NB4 (cell line): ENCODE results near the gene ESR2.
"Not testable (repeated sequence)": the region's sequence is repeated elsewhere in the genome, so short reads cannot be mapped to it uniquely, and the experiment has no call there.

ENCODE experiments used
- DNase-seq: peaks from one replicate; pipeline ENCODE4 v3.0.0; 2010; ENCODE audit warnings: low read depth
- H3K4me3 ChIP-seq: one replicate; pipeline ENCODE4 v1.5.1; 2011; ENCODE audit warnings: mild to moderate bottlenecking, low read depth, low read length, moderate library complexity
- MYC ChIP-seq: IDR thresholded peaks from 2 replicates; pipeline ENCODE4 v1.6.1; 2011; ENCODE audit warnings: low read depth, low read length
- POLR2A ChIP-seq: IDR thresholded peaks from 2 replicates; pipeline ENCODE4 v1.6.1; 2011; ENCODE audit warnings: mild to moderate bottlenecking; ENCODE audit not compliant: insufficient read length; ENCODE audit errors: extremely low read depth
- TF ChIP-seq, protein P1 (sequence below): IDR thresholded peaks from 2 replicates; pipeline ENCODE4 v1.6.1; 2011; ENCODE audit warnings: low read depth, low read length
- TF ChIP-seq, protein P2 (sequence below): IDR thresholded peaks from one replicate; pipeline ENCODE4 v1.5.1; 2012; ENCODE audit warnings: low read depth, low read length

ESR2 gene

DNA sequence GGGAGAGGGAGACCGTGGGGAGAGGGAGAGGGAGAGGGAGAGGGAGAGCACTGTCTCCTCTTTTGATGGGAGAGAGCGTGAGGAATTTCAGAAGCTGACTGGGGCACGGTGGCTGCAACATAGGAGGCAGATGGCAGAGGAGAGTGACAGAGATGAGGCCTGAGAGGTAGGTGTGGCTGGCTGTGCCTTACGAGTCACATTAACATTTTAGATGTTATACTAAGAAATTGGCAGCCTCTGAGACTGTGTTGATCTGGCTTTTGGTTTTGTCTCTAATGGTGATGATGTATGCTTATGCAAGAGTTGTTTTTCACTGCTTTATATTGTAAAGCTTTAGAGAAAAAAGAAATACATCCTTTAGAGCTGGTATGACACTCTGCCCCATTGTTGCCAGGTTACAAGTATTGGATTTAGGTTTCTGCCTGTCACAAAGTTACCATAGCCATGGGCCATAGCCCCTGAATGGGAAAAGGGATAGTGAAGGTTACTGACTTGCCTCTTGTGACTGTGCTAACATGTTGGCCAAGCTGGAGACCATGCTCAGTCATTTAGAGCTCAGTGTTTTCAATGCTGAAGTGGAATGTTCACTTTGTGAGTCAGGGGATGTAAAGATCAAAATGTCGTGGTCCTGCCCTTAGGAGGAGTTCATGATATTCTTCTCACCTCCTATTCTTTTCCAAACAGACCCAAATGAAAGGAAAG is 255.2 kb downstream of the ESR2 start:
- no peak for DNase-seq
- TF ChIP-seq POLR2A (no peak), MYC (no peak)
- TF ChIP-seq, protein P1, sequence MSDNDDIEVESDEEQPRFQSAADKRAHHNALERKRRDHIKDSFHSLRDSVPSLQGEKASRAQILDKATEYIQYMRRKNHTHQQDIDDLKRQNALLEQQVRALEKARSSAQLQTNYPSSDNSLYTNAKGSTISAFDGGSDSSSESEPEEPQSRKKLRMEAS: no peak
- TF ChIP-seq, protein P2, sequence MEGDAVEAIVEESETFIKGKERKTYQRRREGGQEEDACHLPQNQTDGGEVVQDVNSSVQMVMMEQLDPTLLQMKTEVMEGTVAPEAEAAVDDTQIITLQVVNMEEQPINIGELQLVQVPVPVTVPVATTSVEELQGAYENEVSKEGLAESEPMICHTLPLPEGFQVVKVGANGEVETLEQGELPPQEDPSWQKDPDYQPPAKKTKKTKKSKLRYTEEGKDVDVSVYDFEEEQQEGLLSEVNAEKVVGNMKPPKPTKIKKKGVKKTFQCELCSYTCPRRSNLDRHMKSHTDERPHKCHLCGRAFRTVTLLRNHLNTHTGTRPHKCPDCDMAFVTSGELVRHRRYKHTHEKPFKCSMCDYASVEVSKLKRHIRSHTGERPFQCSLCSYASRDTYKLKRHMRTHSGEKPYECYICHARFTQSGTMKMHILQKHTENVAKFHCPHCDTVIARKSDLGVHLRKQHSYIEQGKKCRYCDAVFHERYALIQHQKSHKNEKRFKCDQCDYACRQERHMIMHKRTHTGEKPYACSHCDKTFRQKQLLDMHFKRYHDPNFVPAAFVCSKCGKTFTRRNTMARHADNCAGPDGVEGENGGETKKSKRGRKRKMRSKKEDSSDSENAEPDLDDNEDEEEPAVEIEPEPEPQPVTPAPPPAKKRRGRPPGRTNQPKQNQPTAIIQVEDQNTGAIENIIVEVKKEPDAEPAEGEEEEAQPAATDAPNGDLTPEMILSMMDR: no peak
- no peak overlapping the region for H3K4me3 ChIP-seq

DNA sequence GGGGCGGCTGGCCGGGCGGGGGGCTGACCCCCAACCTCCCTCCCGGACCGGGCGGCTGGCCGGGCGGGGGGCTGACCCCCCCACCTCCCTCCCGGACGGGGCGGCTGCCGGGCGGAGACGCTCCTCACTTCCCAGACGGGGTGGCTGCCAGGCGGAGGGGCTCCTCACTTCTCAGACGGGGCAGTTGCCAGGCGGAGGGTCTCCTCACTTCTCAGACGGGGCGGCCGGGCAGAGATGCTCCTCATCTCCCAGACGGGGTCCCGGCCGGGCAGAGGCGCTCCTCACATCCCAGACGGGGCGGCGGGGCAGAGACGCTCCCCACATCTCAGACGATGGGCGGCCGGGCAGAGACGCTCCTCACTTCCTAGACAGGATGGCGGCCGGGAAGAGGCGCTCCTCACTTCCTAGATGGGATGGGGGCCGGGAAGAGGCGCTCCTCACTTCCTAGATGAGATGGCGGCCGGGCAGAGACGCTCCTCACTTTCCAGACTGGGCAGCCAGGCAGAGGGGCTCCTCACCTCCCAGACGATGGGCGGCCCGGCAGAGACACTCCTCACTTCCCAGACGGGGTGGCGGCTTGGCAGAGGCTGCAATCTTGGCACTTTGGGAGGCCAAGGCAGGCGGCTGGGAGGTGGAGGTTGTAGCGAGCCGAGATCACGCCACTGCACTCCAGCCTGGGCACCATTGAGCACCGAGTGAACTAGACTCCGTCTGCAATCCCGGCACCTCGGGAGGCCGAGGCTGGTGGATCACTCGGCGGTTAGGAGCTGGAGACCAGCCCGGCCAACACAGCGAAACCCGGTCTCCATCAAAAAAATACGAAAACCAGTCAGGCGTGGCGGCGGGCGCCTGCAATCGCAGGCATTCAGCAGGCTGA is 256.1 kb downstream of the ESR2 start:
- not testable (repeated sequence) for DNase-seq, H3K4me3 ChIP-seq

DNA sequence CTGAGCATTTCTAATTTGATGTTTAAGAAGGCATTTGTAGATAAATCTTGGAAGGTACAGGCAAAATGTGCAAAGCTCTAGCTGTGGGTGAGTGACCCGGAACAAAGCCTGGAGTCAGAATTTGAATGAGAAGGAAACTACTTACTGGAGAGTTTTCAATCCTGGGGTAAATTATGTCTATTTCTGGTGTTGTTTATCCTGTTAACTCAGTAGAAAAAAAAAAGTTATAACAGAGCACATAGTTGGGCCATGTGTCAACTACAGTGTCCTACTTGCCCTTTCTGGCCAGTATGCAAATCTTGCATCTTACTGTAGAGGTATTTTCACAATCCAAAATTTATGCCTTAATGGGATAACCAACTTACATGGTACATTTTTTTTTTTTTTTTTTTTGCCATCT is 259.0 kb downstream of the ESR2 start:
- no peak for DNase-seq
- no peak overlapping the region for H3K4me3 ChIP-seq
- no peak for TF ChIP-seq MYC
- TF ChIP-seq, protein P1: no peak
- no peak for TF ChIP-seq POLR2A
- TF ChIP-seq, protein P2: no peak
